Urothelium cell line (cell line): ENCODE results near the gene SLC6A9.

ENCODE experiments used
- DNase-seq: peaks from one replicate; pipeline ENCODE4 v3.0.0; 2011; ENCODE audit warnings: low spot score, mixed read lengths
- FAIRE-seq: peaks from 2 replicates; lab custom pipeline; 2011; peaks lifted over from hg19 to GRCh38; lab: Jason Lieb, UNC

SLC6A9 gene

DNA sequence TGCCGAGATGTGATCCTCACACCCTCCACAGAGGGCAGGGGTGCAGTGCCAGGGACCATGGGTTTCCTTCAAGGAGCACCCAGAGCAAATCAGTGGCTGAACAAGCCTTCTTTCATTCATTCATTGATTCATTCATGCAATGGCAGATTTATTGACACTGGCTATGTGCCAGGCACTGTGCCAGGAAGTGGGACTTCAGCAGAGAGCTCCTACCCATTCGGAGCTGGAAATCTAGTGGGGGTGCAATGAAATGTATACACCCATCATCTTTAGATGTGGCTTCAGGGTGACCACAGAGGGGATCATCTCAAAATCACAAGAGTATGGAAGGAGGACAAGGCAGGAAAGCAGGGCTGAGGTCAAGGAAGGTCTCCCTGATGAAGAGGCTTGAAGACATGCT, 18.9 kb downstream of the SLC6A9 start:
- no peak for DNase-seq
- peak; percentile 53 for FAIRE-seq

DNA sequence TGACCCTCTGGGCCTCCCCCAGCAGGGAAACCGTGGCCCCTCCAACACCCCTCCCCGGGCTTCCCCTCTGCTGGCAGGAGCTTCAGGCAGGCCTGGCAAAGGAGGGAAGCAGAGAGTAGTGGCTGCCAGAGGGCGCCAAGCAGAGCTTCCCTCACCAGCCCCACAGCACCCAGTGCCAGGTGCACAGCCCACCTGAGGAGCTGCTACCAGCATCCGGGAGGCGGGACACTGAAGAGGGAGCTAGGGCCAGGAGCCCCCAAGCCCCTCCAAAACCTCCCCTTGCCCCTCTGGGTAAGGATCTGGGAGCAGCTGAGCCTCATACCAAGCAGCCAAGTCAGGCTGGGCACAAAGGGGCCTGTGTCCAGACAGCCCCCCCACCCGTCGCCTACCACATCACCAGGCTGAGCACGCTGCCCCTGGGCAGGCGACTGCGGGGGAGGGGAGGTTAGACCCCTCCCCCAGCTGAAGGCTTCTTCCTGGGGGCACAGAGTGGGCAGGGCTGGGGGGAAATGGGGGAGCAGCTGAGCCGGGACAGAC, 20.3 kb downstream of the SLC6A9 start:
- FAIRE-seq (no peak), DNase-seq (no peak)

DNA sequence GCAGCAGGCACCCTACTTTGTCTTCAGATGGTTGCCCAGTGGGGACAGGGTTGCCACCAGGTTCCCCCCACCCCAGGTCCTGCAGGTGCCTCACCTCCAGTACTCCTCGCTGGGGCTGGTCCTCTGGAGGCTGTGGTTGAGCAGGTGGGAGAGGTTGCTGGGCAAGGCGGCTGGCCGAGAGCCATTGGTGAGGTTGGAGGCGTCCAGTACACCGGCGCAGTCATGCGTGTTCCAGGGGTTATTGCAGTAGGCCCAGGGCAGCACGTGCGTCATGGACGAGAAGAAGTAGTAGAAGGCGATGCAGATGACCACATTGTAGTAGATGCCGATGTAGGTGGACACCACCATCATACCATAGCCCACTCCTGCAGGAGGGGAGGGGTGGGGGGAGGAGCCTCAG, 23.0 kb downstream of the SLC6A9 start:
- DNase-seq: no peak
- FAIRE-seq: peak; percentile 58

DNA sequence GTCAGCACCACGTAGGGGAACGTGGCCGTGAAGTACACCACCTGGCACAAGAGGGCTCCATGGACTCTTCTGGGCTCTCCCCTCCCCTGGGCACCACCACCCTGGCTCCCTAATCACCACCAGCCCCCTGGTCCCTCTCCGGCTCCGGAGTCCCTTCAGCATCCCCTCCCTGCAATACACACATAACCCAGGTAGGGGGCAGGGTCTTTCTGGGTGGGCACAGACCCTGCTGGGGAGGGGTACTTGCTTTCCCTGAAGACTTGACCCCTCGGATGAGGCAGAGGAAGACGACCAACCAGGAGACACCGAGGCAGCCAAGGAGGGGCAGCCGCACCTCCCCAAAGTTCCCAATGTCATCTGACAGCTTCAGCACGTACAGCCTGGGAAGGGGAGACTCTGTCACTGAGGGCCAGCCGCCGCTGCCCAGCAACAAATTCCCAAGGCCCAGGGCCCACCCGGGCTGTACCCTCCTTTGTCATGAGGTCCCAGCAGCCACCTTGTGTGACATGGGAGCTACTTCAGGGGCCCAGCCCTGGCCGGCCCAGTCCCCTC, 28.6 kb downstream of the SLC6A9 start:
- no peak for DNase-seq
- FAIRE-seq: no peak

DNA sequence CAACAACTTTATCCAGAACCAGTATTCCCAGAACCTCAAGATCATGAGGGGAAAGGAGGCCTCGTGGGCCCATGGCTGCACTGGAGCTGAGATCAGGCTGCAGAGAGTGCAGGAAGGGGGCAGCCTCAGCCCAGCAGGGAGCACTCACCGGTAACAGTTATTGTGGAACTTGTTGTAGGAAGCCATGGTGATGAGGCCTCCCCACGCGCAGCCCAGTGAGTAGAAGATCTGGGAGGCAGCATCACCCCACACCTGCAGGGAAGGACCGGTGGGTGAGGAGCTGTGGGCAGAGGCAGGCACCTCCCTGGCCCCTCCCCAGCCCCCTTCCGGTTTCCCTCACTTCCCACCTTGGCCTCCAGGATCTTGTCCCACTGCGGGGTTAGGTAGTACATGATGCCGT, 29.1 kb downstream of the SLC6A9 start:
- DNase-seq (no peak), FAIRE-seq (no peak)

DNA sequence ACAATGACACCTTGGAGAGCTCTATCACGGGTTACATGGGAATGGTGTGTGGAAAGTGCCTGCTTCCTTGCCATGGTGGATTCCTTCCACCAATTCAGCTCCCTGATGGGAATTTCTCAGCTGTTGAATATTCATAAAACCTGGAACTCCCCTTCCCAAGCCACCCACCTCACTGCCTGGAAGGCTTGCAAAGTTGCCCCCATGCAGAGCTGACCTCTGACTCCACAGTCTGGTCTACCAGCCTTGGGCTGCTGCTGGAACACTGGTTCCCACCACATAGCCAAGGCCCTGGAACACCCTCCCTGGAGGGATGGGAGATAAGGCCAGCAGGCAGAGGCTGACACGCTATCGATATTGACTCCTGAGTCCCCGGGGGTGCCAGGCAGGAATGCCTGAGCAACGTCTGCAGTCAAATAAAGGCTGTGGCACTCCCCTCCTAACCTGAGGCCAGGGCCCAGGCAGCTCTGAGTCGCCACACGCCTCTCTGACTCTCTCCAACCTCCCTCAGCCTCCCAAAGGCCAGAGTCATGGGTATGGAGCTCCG, 31.1 kb downstream of the SLC6A9 start:
- DNase-seq (no peak), FAIRE-seq (peak; percentile 13)

DNA sequence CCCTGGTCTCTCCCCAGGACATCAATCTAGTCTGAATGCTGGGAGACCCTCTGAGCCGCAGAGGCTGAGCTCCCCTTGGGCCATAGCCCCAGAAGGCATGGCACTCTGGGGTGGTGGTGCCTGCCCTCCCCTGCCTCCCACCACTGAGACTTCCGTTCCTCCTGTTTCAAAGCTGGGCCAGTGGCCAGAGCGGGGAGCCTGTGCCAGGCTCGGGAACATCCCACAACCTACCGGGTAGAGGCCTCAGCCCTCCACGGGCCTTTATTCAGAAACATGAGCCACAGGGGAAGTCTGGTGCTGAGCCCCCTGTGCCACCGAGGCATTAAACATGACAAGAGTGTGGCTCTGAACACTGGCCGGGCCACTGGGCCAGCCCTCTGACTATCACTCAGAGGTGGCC, 31.8 kb downstream of the SLC6A9 start:
- FAIRE-seq (no peak), DNase-seq (no peak)

DNA sequence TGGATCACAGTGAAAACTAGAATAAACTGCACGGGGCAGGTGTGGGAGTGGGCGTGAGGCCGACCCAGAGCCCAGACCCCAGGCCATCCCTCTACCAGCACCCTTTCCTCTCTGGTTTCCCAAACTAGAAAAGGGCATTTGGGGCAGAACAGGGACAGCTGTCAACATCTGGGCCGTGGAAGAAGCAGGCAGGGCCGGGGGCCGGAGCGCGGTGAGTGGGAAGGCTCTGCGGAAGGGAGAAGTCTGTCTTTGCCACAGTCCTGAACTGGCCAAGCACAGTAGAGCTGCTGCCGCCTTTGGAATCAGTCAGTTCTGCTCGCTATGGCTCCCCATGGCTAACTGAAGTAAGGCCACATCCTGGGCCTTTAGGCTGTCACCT, 33.3 kb downstream of the SLC6A9 start:
- FAIRE-seq: peak; percentile 13
- DNase-seq: no peak

DNA sequence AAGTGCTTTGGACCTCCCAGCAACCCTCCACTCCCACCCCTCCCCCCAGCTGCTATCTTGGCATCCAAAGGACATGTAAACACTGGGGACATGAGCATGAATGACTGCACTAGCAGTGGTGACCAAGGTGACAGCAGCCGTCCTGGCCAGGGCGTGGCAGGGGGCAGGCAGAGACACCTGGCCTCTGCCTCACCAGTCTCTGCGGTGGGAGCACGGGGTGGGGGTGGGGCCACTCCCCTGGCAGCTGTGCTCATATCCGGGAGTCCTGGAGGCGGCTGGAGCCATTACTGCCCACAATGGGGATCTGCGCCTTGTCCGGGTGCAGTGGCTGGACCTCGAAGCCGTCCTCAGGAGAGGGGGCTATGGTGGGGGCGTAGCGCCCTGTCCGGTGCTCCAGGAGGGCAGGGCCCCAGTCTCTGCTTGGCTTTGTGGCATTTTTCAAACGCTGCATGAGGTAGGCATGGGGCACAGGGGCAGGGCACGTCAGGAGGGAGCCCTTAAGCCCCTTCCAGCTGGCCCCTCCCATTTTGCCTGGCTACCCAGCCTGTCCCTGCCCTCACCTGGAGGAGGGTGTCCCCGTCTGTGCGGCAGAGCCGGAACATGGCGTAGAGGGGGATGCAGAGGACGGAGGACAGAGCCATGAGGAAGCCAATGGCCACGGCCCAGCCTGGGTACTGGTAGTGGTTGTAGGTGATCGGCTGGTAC, 33.8 kb downstream of the SLC6A9 start:
- DNase-seq (no peak), FAIRE-seq (peak; percentile 30)

DNA sequence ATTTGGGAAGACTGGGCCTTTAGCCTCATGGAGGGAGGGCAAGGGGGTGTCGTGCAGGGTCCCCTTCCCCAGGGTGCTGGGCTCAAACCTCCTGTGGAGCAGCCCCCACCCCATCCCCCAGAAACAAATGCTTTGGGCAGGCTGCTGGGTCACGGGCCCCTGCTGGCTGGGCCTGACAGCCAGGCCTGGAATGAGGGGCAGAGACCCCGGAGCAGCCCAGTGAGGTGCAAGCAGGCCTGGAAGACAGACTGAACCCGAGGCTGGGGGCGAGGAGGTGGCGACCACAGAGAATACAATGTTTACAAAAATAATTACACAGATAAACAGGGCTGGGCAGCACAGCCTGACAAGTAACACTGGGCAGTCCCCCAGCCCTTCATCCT, 34.5 kb downstream of the SLC6A9 start:
- no peak for DNase-seq

DNA sequence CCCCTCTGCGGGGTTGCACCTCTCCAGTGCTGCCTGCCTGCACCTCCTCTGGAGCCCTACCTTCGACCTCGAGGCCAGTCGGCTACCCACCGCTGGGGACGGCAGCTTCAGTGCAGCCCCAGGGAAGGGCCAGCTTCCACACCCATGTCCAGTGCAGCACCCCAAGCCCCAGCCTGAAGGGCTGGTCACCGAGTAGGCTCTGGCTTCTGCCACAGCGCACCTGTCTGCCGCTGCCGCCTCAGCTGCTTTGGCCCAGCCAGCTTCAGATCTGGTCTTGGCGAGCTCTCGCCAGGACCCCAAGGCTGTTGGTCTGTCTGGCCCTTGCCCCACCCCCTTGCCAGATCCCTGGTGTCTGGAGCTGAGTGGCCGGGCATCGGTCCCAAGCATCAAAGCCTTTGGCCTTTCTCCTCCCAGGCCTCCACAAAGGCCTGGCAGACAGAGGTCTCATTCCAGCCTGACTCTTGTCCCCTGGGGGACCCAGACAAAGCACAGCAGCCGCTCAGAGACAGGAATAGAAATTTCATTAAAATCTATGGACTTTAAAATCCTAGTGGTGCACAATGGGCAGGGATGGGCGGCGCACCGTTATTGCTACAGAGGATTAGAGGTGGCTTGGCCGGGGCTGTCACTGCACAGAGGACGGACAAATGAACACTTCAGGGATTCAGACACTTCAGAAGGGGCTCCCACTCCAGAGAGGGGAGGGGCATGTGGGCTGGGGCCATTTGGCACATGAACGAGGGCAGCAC, 35.1 kb downstream of the SLC6A9 start:
- DNase-seq (no peak), FAIRE-seq (no peak)

More for the DNA sequence above, 34.5 kb downstream of the SLC6A9 start:
- FAIRE-seq: no peak

DNA sequence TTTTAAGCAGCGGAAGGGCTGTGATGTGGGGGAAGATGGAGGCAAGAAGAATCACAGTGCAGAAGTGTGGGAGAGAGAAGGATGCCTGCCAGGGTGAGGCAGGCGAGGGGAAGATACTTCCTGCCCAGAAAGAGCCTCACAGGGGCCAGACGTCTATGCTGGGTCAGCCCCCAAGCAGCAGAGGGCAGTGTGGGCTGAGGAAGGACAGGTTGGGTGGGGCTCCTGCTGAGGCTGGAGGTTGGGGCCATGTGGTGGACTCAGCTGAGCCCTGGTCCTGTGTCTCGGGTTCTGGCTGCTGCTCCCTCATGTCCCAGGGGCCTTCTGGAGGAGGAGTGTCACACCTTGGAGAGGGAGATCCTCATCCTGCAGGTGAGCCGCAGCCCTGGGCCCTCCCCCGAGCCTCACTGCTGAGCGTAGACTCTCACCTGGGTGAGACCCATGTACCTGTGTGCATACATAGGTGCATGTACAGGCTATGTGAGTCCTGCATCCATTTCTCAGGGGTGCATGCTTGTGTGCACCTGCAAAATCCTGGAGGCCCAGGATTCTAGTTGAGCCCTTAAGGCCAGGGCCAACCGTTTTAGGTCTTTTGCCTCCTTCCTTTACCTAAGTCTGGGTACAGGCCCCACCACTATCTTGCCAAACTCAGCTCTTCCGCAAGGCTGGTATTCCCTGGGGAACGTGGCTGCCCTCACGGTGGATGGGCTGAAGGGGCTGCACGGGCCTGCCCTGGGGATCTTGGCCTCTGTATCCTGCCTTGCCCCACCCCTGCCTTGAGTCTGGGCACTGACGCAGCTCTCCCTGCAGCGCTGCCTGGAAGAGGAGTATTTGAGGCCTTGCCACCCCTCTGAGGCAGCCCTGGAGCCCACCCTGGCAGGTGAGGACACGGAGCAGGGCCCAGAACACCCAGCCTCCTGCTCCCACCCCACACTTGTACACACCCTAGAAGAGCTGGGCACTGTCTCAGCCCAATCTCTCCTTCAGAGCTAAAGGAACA, 36.2 kb downstream of the SLC6A9 start:
- DNase-seq: peak; percentile 68
- FAIRE-seq: no peak

DNA sequence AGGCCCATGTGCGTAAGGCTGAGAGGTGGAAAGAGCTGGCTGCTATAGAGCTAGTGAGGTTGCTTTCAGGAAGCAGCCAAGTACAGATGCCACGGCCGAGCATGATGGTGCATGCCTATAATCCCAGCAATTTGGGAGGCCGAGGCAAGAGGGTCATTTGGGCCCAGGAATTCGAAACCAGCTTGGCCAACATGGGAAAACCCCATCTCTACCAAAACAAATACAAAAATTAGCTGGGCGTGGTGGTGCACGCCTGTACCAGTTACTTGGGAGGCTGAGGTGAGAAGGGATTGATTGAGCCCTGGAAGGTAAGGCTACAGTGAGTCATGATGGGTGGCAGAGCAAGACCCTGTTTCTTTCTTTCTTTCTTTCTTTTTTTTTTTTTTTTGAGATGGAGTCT, 37.2 kb downstream of the SLC6A9 start:
- DNase-seq: no peak
- no peak for FAIRE-seq

DNA sequence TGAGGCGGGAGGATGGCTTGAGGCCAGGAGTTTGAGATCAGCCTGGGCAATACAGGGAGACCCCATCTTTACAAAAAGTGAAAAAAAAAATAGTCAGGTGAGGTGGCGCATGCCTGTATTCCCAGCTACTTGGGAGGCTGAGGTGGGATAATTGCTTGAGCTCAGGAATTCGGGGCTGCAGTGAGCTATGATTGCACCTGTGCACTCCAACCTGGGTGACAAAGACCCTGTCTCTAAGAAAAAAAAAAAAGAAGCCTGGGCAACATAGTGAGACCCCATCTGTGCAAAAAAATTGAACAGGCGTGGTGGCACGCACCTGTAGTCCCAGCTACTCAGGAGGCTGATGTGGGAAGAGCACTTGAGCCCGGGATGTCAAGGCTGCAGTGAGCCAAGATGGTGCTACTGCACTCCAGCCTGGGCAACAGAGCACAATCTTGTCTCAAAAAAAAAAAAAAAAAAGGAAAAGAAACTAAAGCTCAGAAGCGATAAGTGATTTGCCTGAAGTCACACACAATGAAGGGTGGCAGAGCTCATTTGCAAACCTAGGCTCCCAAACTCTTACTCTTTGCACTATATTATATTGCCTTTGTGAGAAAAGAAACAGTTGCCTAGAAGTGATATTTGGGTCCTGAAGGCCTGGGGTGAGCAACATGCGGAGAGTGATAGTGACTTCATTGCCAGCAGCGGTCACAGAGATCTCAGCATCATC, 37.9 kb downstream of the SLC6A9 start:
- no peak for DNase-seq
- FAIRE-seq: no peak

DNA sequence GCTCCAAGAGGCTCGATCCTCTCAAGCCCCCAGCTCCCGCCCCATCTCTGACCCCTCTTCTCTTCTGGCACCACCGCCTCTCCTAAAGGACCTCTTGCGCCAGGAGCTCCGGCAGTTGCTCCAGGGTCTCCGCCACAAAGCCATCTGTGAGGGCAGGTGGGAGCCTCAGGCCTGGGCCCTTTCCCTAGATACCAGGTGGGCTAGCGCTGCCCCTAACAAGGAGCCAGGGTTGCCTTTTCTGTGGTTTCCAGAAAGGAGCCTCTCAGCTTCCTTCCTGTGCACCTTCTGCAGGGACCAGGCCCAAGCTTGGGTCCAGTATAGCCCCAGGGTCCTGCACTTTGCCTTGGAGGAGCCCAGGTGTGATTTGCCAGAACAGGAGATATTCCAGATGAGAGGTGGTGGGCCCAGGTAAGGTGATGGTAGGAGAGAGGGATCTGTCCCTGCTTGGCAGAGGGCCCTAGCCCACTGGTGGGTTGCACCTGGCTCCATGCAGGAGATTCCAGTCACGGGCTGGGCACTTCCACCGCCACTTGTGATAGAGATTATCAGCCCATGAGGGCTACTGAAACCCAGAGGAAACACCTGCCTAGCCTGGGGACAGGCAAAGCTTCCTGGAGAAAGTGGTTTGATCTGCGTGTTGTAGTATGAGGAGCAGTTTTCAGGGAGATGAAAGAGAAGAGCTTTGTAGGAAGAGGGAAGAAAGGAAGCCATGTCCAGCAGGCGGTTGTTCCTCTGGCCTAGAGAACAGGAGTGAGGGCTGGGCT, 38.8 kb downstream of the SLC6A9 start:
- FAIRE-seq (peak; percentile 48), DNase-seq (no peak)

DNA sequence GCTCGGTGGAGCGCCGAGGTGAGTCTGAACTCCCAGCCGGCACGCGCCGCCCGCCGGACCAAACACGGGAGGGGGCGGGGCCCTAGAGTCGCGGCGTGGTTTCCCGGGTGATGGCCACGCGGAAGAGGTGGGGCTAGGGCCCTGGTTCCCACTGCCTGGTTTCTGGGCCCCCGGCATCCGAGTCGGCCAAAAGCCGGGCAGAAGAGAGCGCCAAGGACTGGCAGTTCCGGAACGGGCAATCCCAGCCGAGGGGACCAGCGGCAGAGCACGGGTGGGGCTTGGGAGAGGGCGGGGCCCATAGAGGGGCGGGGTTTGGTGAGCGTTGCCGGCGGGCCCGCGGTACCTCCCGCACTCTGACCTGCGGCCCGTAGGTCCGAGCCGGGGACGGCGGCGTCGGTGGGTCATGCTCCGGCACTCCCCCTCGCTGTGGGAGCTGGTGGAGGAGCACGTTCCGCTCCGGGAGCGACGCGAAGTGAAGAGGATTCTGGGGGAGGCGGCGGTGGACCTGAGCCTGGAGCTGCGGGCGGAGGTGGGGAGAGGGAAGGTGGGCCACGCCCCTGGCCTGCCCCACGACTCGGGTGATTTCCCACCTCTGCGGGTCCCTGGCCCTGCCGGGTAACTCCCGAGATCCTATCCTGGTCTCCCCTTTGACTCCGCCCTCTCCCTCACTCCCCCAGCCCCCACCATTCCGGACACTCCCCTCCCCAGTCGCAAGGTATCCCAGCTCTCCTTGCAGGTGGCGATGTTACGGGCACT, 39.6 kb downstream of the SLC6A9 start, which contains the start of gene CCDC24:
Gene CCDC24, plus strand, starts transcription at position 124 of the 756 bp plus-strand sequence. Its CDS starts 280 bp downstream, at position 404.
- FAIRE-seq: peak; percentile 70

DNA sequence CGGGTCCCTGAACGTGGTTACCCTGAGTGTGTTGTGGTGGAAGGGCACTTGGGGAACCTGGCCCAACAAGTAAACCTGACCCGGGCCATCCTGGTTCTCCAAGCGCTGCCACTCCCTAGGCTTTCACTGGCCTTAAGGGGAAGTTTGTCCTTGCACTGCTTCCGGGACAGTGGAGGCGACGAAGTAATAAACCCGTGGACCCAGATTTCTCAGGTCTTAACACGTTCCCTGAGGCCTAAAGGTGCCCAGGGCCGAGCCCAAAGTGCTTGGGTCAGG, 40.1 kb downstream of the SLC6A9 start:
- no peak for FAIRE-seq
- DNase-seq: no peak

More for the DNA sequence above, 39.6 kb downstream of the SLC6A9 start, which contains the start of gene CCDC24:
- peak; percentile 92 for DNase-seq
